Stimulated activated CD8-positive, alpha-beta memory T cell treated with anti-CD3 and anti-CD28 coated beads, Interleukin-7, amount 100 ng/mL, for 24 hours (primary cell): Measurements from ENCODE around the gene CFHR1.

Experiments used
- DNase-seq: peaks from one replicate; pipeline ENCODE4 v3.0.0-alpha.2; 2020; ENCODE audit warnings: low read depth

The CFHR1 gene

GRCh38 chr1:196877964-196878363 lies 58.4 kb downstream of the CFHR1 start:
- DNase-seq, result no peak
